Body of pancreas (tissue), 4 donors: ENCODE data around the gene PNMT. TPM values are rescaled to one million over a fixed set of nuclear protein-coding genes. Genes with fewer than 3 reads are reported as not detected.

Source experiments
- ATAC-seq: fragments of 150-250 bp; one replicate; pipeline ENCODE4 v1.9.1; 2016
- DNase-seq, 4 donors: peaks; one replicate each; pipeline ENCODE4 v3.0.0-alpha.2; 2019
- H3K27ac ChIP-seq, 4 donors: fragments of 200-600 bp; sonication (generic); 1 replicate in 3 of 4; 2 replicates in 1 of 4; pipeline versions ENCODE4 v1.5.1 to v1.6.1; 2016 to 2019; ENCODE audit warnings: mild to moderate bottlenecking in 1 of 4, mixed read lengths in 1 of 4, moderate library complexity in 1 of 4
- H3K27me3 ChIP-seq, 2 donors: fragments of 200-600 bp; sonication (generic); one replicate each; pipeline ENCODE4 v1.6.0; 2016; ENCODE audit warnings: mild to moderate bottlenecking in 1 of 2
- H3K36me3 ChIP-seq, 2 donors: fragments of 200-600 bp; sonication (generic); replicated peaks in 1 of 2; 2 replicates each; pipeline ENCODE4 v1.5.1; 2016; ENCODE audit warnings: low read depth in 2 of 2; ENCODE audit not compliant: insufficient read depth in 1 of 2
- H3K4me1 ChIP-seq: fragments of 200-600 bp; sonication (generic); one replicate; pipeline ENCODE4 v1.6.0; 2016
- H3K4me3 ChIP-seq, 2 donors: fragments of 200-600 bp; sonication (generic); 1 replicate in 1 of 2; 2 replicates in 1 of 2; pipeline ENCODE4 v1.5.1; 2016 to 2019
- H3K9me3 ChIP-seq, 3 donors: fragments of 200-600 bp; sonication (generic); 1 replicate in 2 of 3; 2 replicates in 1 of 3; pipeline ENCODE4 v1.5.1; 2016
- CTCF ChIP-seq, 7 experiments: fragments of 450-650 bp in 4 of 7; fragments of 200-600 bp in 3 of 7; sonication (generic) in 3 of 7; IDR thresholded peaks; one replicate each; pipeline ENCODE4 v1.5.1; 2016 to 2019; ENCODE audit warnings: antibody characterized with exemption in 7 of 7
- POLR2A ChIP-seq, 3 donors: fragments of 450-650 bp; IDR thresholded peaks; one replicate each; pipeline ENCODE4 v1.6.1; 2016; ENCODE audit warnings: antibody characterized with exemption in 3 of 3, mild to moderate bottlenecking in 2 of 3
- WGBS, 2 donors: methylation state at CpG; one replicate each; pipeline ENCODE4 v1.1.5; 2017; 5-methylcytosine and 5-hydroxymethylcytosine counted together
- intact Hi-C: fragments of 100-400 bp; cut with DNase I; formaldehyde crosslinking; loops from one replicate; pipeline ENCODE4 v1.15.1; 2023
- total RNA-seq, 2 donors: library from RNA; depleted of rRNA; stranded (reverse); fragments of >200 nt; gene quantifications; one replicate each; pipeline ENCODE4 v1.1.0, GENCODE V29; 2016

PNMT gene
- total RNA-seq, 2 donors from 2014 or later: 1.3 to 2.6 TPM

DNA sequence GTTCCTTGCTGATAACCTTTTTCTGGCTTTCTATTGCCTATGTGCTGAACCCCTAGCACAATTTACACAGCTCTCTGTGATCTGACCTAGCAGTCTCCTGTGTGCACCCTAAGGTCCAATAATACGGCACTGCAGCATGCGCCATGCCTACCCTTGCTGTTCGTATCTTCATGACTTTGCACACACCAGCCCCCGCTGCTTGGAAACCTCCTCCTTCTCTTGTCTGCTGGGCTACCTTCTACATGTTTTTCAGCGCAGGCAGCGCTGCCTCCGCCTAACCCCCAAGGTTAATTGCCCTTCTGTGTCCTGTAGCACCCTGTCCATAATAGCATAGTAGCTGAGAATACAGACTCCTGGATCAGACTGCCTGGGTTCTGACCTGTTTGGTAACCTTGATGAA lies 29.9 kb upstream of the PNMT start:
- 85 to 92% methylated on average over 7 of the region's 7 CpGs for WGBS, 2 donors
- Histone ChIP-seq H3K27me3 (no peaks in the 10 kb centered on the region), H3K4me3 (no peak overlapping the region), H3K27ac (no peak overlapping the region), H3K9me3 (no peaks in the 10 kb centered on the region), H3K36me3 (no peaks in the 10 kb centered on the region), H3K4me1 (peaks cover 73% of the 10 kb centered on the region)
- intact Hi-C loops: no loop called here
- TF ChIP-seq POLR2A (IDR thresholded peaks at IDR 0.05): no peak
- TF ChIP-seq CTCF (IDR thresholded peaks at IDR 0.05): no peak
- ATAC-seq (no peak), DNase-seq (no peak)

DNA sequence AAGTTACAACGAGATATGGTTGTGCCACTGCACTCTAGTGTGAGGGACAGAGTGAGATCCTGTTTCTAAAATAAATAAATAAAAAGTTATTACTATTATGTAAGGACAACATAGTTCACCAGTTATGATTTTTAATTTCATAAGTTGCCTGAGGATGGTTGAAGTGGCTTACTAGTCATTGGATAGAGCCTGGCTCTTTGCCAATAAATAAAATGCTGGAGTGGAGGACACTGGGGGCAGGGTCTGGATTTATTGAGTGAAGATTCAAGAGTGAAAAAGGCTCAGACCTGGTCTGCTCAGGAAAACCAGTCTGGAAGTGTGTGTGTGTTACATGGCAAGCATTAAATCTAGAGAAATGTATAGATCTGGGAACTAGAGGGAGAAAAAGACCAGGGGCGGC lies 29.2 kb upstream of the PNMT start:
- no peak for TF ChIP-seq CTCF (IDR thresholded peaks at IDR 0.05)
- no peak for TF ChIP-seq POLR2A (IDR thresholded peaks at IDR 0.05)
- Histone ChIP-seq H3K27ac (no peak overlapping the region), H3K9me3 (no peaks in the 10 kb centered on the region), H3K4me3 (no peak overlapping the region), H3K36me3 (no peaks in the 10 kb centered on the region), H3K4me1 (peaks cover 66% of the 10 kb centered on the region), H3K27me3 (no peaks in the 10 kb centered on the region)
- DNase-seq (no peak), ATAC-seq (no peak)
- intact Hi-C loops: no loop called here
- WGBS, 2 donors: 77 to 90% methylated on average over 2 of the region's 2 CpGs

DNA sequence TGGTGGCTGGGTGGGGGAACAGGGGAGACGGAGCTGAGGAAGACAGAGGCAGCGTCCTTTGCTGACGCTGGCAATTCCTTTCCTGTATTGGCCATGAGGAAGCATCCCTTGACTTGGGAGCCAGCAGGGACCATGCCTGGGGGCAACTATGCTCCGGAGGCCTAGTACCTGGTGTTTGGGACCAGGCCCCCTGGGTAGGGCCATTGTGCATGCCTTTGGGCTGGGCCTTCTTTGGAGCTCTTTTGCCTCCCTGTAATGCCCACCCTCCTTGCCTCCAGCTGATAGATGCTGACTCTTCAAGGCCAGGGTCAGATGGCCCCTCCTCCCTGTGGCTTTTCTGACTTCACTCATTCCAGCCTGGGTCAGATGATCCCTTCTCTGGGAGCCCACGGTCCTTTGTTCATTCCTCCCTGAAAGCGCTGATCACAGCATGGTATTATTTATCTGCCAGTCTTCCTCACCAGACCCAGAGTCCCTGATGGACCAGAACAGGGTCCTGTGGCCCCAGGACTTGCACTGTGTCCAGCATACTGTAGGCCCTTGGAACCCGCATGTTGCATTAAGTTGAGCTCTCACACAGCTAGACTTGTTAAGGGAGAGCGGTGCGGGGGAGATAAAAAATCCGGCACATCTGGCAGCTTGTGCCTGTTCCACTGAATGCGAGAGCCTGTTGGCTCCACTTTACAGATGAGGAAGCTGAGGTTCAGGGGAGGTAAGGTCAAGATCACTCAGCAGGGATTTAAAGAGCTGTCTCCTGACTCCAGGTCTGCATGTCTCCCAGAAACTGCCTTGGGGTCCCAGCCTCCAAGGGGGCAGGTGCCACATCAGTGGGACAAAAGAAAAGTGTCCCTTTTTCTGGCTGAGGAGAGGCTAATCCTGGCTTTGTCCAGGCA lies 28.4 kb upstream of the PNMT start:
- WGBS, 2 donors: 84 to 85% methylated on average over 11 of the region's 11 CpGs
- DNase-seq: no peak
- TF ChIP-seq CTCF (IDR thresholded peaks at IDR 0.05): no peak
- TF ChIP-seq POLR2A (IDR thresholded peaks at IDR 0.05): no peak
- Histone ChIP-seq H3K9me3 (no peaks in the 10 kb centered on the region), H3K36me3 (no peaks in the 10 kb centered on the region), H3K27me3 (no peaks in the 10 kb centered on the region), H3K4me1 (peaks cover 58% of the 10 kb centered on the region), H3K27ac (no peak overlapping the region), H3K4me3 (no peak overlapping the region)
- intact Hi-C loops: no loop called here
- ATAC-seq: no peak

DNA sequence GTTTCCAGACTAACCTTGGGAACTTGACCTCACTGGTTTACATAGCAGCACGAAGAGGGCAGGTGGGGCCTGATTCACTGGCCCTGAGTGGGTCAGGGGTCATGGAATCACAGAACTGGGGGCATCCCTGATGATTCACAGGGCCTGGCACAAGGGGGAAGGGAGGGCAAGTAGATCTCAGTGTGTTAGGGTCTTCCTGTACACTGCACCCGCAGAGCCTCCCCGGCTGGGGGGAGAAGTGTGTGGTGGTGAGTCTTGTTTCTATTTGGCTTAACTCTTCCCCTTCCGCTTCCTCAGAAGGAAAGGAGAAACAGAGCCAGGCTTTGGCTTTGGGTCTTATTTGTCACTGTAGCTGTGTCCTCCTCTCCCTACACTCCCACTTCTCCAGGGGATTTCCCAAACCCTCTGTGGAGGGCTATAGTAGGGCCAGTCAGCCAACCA lies 27.6 kb upstream of the PNMT start:
- no peak overlapping the region for H3K27ac ChIP-seq
- DNase-seq (no peak), ATAC-seq (no peak)
- no peak for TF ChIP-seq CTCF (IDR thresholded peaks at IDR 0.05)
- TF ChIP-seq POLR2A (IDR thresholded peaks at IDR 0.05): no peak
- no peak overlapping the region for H3K4me3 ChIP-seq
- no peaks in the 10 kb centered on the region for H3K36me3 ChIP-seq
- H3K9me3 ChIP-seq: no peaks in the 10 kb centered on the region
- no peaks in the 10 kb centered on the region for H3K27me3 ChIP-seq
- WGBS, 2 donors: 43 to 56% methylated on average over 4 of the region's 4 CpGs
- intact Hi-C loops: no loop called here
- H3K4me1 ChIP-seq: peaks cover 57% of the 10 kb centered on the region

DNA sequence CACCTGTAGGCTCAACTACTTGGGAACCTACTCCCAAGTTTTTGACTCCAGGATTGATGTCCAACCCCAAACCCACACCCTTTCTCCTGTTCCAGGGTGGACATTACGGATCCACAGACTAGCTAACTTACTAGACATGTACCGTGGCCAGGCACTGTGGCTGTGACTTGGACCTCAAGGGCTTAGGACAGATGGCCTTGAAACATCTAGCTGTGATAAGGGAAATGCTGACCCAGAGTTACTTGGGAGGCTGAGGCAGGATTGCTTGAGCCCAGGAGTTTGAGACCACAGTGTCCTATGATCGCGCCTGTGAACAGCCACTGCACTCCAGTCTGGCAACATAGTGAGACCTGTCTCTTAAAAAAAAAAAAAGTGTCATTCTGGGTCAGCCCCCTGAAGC lies 27.2 kb upstream of the PNMT start:
- intact Hi-C loops: no loop called here
- 66 to 79% methylated on average over 4 of the region's 4 CpGs for WGBS, 2 donors

More for the DNA sequence above, 27.2 kb upstream of the PNMT start:
- Histone ChIP-seq H3K9me3 (no peaks in the 10 kb centered on the region), H3K4me3 (no peak overlapping the region), H3K36me3 (no peaks in the 10 kb centered on the region), H3K4me1 (peaks cover 56% of the 10 kb centered on the region), H3K27ac (no peak overlapping the region), H3K27me3 (no peaks in the 10 kb centered on the region)
- no peak for ATAC-seq
- DNase-seq: no peak
- TF ChIP-seq CTCF (IDR thresholded peaks at IDR 0.05) (no peak), POLR2A (IDR thresholded peaks at IDR 0.05) (no peak)
